ENCODE results near the gene TEX11. TPM values are rescaled to one million over a fixed set of nuclear protein-coding genes. Genes with fewer than 3 reads are reported as not detected.

Gene TEX11
- total and polyA plus RNA-seq, 2 experiments from 2014 or later = not detected

GRCh38 chrX:70482300-70482699 lies 426.2 kb downstream of the TEX11 start:
- no peak for TF ChIP-seq CTCF (IDR thresholded peaks at IDR 0.05; ENCODE audit: low read depth, low read length)
- H3K27me3 ChIP-seq = no peaks in the 10 kb centered on the region
- peak overlapping the region; percentile 86 for H3K27ac ChIP-seq
- H3K9me3 ChIP-seq (ENCODE audit: low read depth) = no peaks in the 10 kb centered on the region
- no peak for DNase-seq (ENCODE audit: low read depth in 1 of 2, low spot score in 1 of 2)
- H3K36me3 ChIP-seq = no peaks in the 10 kb centered on the region
- no peak overlapping the region for H3K4me3 ChIP-seq
- H3K4me1 ChIP-seq (ENCODE audit: low read depth) = peaks cover 35% of the 10 kb centered on the region

- peak; percentile 13 to 59 for DNase-seq (ENCODE audit: low read depth in 1 of 2, low spot score in 1 of 2)
- Histone ChIP-seq H3K4me1 (ENCODE audit: low read depth) (peaks cover 41% of the 10 kb centered on the region), H3K27ac (peak overlapping the region; percentile 86), H3K4me3 (no peak overlapping the region), H3K27me3 (no peaks in the 10 kb centered on the region), H3K9me3 (ENCODE audit: low read depth) (no peaks in the 10 kb centered on the region), H3K36me3 (no peaks in the 10 kb centered on the region)
- TF ChIP-seq CTCF (IDR thresholded peaks at IDR 0.05; ENCODE audit: low read depth, low read length) = no peak
Measured at GRCh38 chrX:70481471-70482270, 426.8 kb downstream of the TEX11 start.

GRCh38 chrX:70480660-70481018 lies 427.9 kb downstream of the TEX11 start:
- Histone ChIP-seq H3K27ac (peak overlapping the region; percentile 86), H3K4me1 (ENCODE audit: low read depth) (peaks cover 47% of the 10 kb centered on the region)

GRCh38 chrX:70479922-70480659 lies 428.4 kb downstream of the TEX11 start:
- Histone ChIP-seq H3K36me3 (no peaks in the 10 kb centered on the region), H3K4me1 (ENCODE audit: low read depth) (peaks cover 47% of the 10 kb centered on the region), H3K27me3 (no peaks in the 10 kb centered on the region), H3K27ac (peak overlapping the region; percentile 86), H3K4me3 (no peak overlapping the region), H3K9me3 (ENCODE audit: low read depth) (no peaks in the 10 kb centered on the region)
- TF ChIP-seq CTCF (IDR thresholded peaks at IDR 0.05; ENCODE audit: low read depth, low read length) = no peak
- peak; percentile 17 to 54 for DNase-seq (ENCODE audit: low read depth in 1 of 2, low spot score in 1 of 2)

More at GRCh38 chrX:70480660-70481018, 427.9 kb downstream of the TEX11 start:
- Histone ChIP-seq H3K9me3 (ENCODE audit: low read depth) (no peaks in the 10 kb centered on the region), H3K36me3 (no peaks in the 10 kb centered on the region), H3K27me3 (no peaks in the 10 kb centered on the region), H3K4me3 (no peak overlapping the region)
- DNase-seq (ENCODE audit: low read depth in 1 of 2, low spot score in 1 of 2) = peak; percentile 45 to 77
- no peak for TF ChIP-seq CTCF (IDR thresholded peaks at IDR 0.05; ENCODE audit: low read depth, low read length)

GRCh38 chrX:70479247-70479921 lies 429.1 kb downstream of the TEX11 start:
- TF ChIP-seq CTCF (IDR thresholded peaks at IDR 0.05; ENCODE audit: low read depth, low read length) = no peak
- no peaks in the 10 kb centered on the region for H3K27me3 ChIP-seq
- no peaks in the 10 kb centered on the region for H3K36me3 ChIP-seq
- no peak overlapping the region for H3K4me3 ChIP-seq
- H3K9me3 ChIP-seq (ENCODE audit: low read depth) = no peaks in the 10 kb centered on the region
- peak in 1 of 2 donors; percentile 64 for DNase-seq (ENCODE audit: low read depth in 1 of 2, low spot score in 1 of 2)
- H3K4me1 ChIP-seq (ENCODE audit: low read depth) = peaks cover 47% of the 10 kb centered on the region
- peak overlapping the region; percentile 86 for H3K27ac ChIP-seq
